Adipocyte (in vitro differentiated cells): ENCODE measurements around the gene BCO1.
"Not testable (repeated sequence)": the region's sequence is repeated elsewhere in the genome, so short reads cannot be mapped to it uniquely, and the experiment has no call there.

Source experiments
- DNase-seq: peaks from one replicate; pipeline ENCODE4 v3.0.0-alpha.2; 2015; ENCODE audit warnings: low read depth
- H3K27me3 ChIP-seq: replicated peaks from 2 replicates; pipeline ENCODE4 v1.7.0; 2013; ENCODE audit warnings: mild to moderate bottlenecking, low read length, moderate library complexity; ENCODE audit not compliant: control insufficient read depth, insufficient read depth
- H3K36me3 ChIP-seq: 2 replicates; pipeline ENCODE4 v1.7.0; 2013; ENCODE audit warnings: low read length, mild to moderate bottlenecking, moderate library complexity; ENCODE audit not compliant: control insufficient read depth, insufficient read depth, severe bottlenecking
- H3K4me1 ChIP-seq: 2 replicates; pipeline ENCODE4 v1.7.0; 2013; ENCODE audit warnings: mild to moderate bottlenecking, low read length, moderate library complexity; ENCODE audit not compliant: control insufficient read depth, insufficient read depth
- H3K4me3 ChIP-seq: 2 replicates; pipeline ENCODE4 v1.7.0; 2013; ENCODE audit warnings: mild to moderate bottlenecking, low read length, moderate library complexity
- H3K9ac ChIP-seq: 2 replicates; pipeline ENCODE4 v1.7.0; 2013; ENCODE audit warnings: mild to moderate bottlenecking, low read length, moderate library complexity
- H3K9me3 ChIP-seq: 2 replicates; pipeline ENCODE4 v1.7.0; 2013; ENCODE audit warnings: mild to moderate bottlenecking, low read length, moderate library complexity; ENCODE audit not compliant: control insufficient read depth

BCO1 gene

DNA sequence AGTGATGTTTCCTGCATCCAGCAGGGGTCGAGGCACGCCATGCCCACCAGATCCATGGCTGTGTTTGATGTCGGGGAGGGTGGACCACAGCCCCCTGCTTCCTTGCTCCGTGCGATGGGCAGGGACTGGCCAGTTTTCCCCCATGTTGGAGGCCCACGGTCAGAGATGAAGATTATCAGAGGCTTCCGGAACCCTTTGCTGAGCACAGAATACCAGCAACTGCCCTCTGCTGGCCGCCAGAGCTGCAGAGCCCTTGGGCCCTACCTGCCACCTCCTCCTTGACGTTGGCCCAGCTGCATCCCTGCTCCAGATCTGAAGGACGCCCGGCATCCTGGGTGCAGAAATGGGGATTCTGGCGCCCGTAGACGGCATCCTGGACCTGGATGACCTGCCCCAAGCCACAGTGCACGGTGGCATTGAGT is 23.7 kb upstream of the BCO1 start:
- peak; percentile 17 for DNase-seq
- H3K9me3 ChIP-seq, result no peaks in the 10 kb centered on the region
- no peaks in the 10 kb centered on the region for H3K4me1 ChIP-seq
- H3K4me3 ChIP-seq, result no peak overlapping the region
- H3K36me3 ChIP-seq, result no peaks in the 10 kb centered on the region
- peaks cover 24% of the 10 kb centered on the region for H3K27me3 ChIP-seq
- no peak overlapping the region for H3K9ac ChIP-seq

DNA sequence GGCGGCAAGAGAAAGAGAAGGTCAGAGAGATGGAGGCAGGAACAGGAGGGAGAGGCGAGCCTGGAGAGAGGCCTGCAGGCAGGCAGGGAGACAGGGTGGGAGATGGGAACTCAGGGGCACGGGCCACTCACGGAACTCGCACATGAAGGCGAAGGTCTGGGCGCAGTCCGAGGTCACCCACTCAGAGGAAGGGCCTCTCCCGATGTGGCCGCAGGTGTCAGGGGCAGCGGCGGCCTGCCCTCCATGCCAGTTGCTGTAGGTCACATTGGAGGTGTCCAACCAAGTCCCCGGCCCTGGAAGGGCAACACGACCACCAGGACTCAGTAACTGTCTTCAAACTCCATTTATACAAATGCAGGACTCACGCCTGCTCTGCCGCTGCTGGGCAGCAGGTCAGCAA is 22.4 kb upstream of the BCO1 start:
- Histone ChIP-seq H3K4me1 (no peaks in the 10 kb centered on the region), H3K4me3 (no peak overlapping the region), H3K9ac (no peak overlapping the region), H3K27me3 (peaks cover 33% of the 10 kb centered on the region), H3K9me3 (no peaks in the 10 kb centered on the region), H3K36me3 (no peaks in the 10 kb centered on the region)
- no peak for DNase-seq

DNA sequence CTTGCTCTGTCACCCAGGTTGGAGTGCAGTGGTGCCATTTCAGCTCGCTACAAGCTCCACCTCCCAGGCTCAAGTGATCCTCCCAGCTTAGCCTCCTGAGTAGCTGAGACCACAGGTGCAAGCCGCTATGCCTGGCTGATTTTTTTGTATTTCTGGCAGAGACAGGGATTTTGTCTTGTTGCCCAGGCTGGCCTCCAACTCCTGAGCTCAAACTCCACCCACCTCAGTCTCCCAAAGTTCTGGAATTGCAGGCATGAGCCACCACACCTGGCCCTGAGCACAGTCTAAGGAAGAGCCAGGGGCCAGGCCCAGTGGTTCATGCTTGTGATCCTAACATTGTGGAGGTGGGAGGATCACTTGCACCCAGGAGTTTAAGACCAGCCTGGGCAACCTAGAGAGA is 21.8 kb upstream of the BCO1 start:
- no peak overlapping the region for H3K9ac ChIP-seq
- no peak overlapping the region for H3K4me3 ChIP-seq
- no peak for DNase-seq
- H3K27me3 ChIP-seq, result peaks cover 29% of the 10 kb centered on the region
- H3K9me3 ChIP-seq, result no peaks in the 10 kb centered on the region
- H3K4me1 ChIP-seq, result no peaks in the 10 kb centered on the region
- no peaks in the 10 kb centered on the region for H3K36me3 ChIP-seq

DNA sequence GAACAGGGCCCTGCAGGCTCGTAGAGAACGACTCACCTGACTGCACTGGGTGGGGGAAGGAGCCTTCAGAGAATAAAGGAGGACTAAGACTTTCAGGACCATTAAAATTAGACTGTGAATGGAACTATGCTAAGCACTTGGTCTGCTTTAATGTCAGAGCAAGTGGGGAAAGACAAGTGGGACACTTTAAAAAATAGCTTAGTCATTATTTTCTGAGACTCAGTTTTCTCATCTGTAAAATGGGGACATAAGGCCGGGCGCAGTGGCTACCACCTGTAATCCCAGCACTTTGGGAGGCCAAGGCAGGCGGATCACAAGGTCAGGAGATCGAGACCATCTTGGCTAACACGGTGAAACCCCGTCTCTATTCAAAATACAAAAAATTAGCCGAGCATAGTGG is 19.3 kb upstream of the BCO1 start:
- Histone ChIP-seq H3K27me3 (peaks cover 20% of the 10 kb centered on the region), H3K4me1 (peaks cover 10% of the 10 kb centered on the region), H3K36me3 (no peaks in the 10 kb centered on the region), H3K9me3 (no peaks in the 10 kb centered on the region), H3K9ac (no peak overlapping the region), H3K4me3 (no peak overlapping the region)
- no peak for DNase-seq

DNA sequence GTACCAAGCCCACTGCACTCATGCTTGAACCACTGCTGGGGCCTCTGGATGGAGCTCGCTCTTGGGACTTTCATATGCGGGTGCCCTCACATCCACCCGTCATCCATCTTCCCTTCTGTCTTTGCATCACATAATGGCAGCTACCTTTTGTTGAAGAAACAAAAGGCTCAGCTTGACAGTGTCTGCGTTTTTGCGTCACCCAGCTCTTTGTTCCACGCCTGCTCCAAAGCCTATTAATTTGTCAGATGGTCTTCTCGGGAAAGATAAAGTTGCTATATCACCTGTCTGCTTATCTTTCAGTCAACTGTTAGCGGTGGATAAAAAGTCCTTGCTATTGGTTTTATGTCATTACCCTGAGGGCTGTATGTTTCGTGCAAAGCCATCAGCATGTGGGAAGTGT is 18.1 kb upstream of the BCO1 start:
- DNase-seq, result no peak
- peaks cover 17% of the 10 kb centered on the region for H3K4me1 ChIP-seq
- no peak overlapping the region for H3K4me3 ChIP-seq
- peaks cover 20% of the 10 kb centered on the region for H3K27me3 ChIP-seq
- H3K36me3 ChIP-seq, result no peaks in the 10 kb centered on the region
- H3K9me3 ChIP-seq, result no peaks in the 10 kb centered on the region
- no peak overlapping the region for H3K9ac ChIP-seq

DNA sequence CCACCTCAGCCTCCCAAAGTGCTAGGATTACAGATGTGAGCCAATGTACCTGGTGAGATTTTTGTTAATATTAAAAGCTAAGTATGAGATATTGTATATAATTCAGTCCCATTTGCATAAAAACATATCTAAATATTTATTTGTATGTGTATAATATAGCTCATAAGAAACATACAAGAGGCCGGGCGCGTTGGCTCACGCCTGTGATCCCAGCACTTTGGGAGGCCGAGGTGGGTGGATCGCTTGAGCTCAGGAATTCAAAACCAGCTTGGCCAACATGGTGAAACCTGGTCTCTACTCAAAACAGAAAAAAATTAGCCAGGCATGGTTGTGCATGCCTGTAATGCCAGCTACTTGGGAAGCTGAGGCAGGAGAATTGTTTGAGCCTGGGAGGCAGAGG is 16.8 kb upstream of the BCO1 start:
- DNase-seq, result no peak
- Histone ChIP-seq H3K4me3 (no peak overlapping the region), H3K9ac (no peak overlapping the region), H3K36me3 (no peaks in the 10 kb centered on the region), H3K27me3 (peaks cover 20% of the 10 kb centered on the region), H3K9me3 (no peaks in the 10 kb centered on the region), H3K4me1 (peaks cover 18% of the 10 kb centered on the region)

DNA sequence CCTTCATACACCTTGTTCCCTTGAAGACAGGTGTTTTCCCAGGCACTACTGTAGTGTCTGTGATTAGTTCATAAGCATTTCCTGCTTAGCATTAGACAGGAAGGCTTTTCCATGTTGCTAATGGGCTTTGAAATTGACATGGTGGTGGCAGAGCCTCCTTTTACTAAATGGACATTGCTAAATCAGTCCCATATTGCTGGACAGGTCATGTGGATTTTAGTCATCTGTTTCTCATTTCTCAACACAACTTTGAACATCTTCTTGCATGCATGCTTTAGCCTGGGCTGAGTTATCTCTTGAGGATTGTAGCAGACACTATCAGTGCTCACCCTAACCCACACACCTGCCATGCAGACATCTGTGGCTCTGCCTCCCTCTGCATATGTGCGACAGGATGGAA is 13.7 kb upstream of the BCO1 start:
- peaks cover 24% of the 10 kb centered on the region for H3K27me3 ChIP-seq
- no peak overlapping the region for H3K4me3 ChIP-seq
- DNase-seq, result peak; percentile 12
- peaks cover 18% of the 10 kb centered on the region for H3K4me1 ChIP-seq
- H3K9ac ChIP-seq, result no peak overlapping the region
- H3K9me3 ChIP-seq, result no peaks in the 10 kb centered on the region
- H3K36me3 ChIP-seq, result no peaks in the 10 kb centered on the region

DNA sequence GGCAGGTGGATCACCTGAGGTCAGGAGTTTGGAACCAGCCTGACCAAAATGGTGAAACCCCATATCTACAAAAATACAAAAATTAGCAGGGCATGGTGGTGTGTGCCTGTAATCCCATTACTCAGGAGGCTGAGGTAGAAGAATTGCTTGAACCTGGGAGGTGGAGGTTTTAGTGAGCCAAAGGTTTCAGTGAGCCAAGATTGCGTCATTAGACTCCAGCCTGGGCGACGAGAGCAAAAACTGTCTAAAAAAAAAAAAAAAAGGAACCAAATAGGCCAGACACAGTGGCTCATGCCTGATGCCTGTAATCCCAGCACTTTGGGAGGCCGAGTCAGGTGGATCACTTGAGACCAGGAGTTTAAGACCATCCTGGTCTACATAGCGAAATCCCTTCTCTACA is 12.8 kb upstream of the BCO1 start:
- not testable (repeated sequence) for H3K4me3 ChIP-seq, H3K9ac ChIP-seq, H3K36me3 ChIP-seq, H3K9me3 ChIP-seq, DNase-seq
- peaks cover 24% of the 10 kb centered on the region for H3K27me3 ChIP-seq
- H3K4me1 ChIP-seq, result peaks cover 18% of the 10 kb centered on the region

DNA sequence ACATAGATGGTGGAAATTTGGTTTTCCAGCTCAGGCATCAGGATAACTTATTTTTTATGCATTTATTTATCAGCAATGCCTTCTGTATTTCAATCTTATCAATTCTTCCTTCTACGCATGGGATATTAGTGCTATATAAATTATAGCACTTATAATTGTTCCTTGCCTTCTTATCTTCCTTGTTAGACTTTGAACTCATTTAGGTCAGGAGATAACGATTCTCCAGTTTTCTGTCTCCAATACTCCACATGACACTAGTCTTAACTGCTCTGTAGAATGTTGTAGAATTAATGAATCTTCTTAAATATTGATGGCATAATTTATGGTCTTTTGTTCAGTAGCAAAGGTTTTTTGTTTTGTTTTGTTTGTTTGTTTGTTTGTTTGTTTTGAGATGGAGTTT is 10.7 kb upstream of the BCO1 start:
- H3K4me3 ChIP-seq, result no peak overlapping the region
- no peak overlapping the region for H3K9ac ChIP-seq
- no peak for DNase-seq
- H3K9me3 ChIP-seq, result no peaks in the 10 kb centered on the region
- peaks cover 16% of the 10 kb centered on the region for H3K4me1 ChIP-seq
- peaks cover 41% of the 10 kb centered on the region for H3K27me3 ChIP-seq
- H3K36me3 ChIP-seq, result no peaks in the 10 kb centered on the region

DNA sequence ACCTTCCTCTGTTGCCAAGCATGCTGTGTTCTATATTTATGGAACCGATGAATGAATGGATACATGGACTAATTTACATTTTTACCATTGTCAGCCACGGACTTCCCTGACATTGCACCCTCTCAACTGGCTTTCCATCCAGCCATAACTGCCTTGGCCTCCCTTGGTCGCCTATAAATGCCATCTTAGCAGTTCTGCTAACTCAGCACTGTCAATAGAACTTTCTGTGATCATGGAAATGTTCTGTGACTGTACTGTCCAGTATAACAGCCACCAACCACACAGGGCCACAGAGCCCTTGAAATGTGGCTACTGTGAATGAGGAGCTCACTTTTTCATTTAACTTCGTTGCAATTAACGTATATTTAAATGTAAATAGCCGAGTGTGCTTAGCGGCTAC is 8.7 kb upstream of the BCO1 start:
- H3K9me3 ChIP-seq, result no peaks in the 10 kb centered on the region
- H3K27me3 ChIP-seq, result peaks cover 50% of the 10 kb centered on the region
- no peak for DNase-seq
- H3K4me3 ChIP-seq, result no peak overlapping the region
- no peaks in the 10 kb centered on the region for H3K36me3 ChIP-seq
- H3K4me1 ChIP-seq, result peaks cover 5% of the 10 kb centered on the region
- H3K9ac ChIP-seq, result no peak overlapping the region

DNA sequence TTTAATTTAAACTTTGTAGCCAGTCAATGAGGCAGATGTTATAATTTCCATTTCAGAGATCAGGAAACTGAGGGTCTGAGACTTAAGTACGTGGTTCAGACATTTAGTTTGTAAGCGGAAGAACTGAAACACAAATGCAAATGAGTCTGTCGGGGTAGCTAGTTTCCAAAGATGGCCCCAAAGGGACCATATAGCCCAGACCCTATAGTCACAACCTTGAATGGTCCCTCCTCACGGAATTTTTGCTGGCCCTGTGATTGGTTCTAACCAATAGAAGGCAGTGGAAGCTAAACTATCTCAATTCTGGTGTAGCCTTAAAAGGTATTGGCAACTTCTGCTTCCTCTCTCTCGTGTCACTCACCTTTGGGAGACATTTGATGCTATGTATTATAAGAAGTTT is 7.5 kb upstream of the BCO1 start:
- Histone ChIP-seq H3K27me3 (peaks cover 50% of the 10 kb centered on the region), H3K36me3 (no peaks in the 10 kb centered on the region), H3K9ac (no peak overlapping the region), H3K4me3 (no peak overlapping the region), H3K4me1 (no peaks in the 10 kb centered on the region), H3K9me3 (no peaks in the 10 kb centered on the region)
- DNase-seq, result no peak

DNA sequence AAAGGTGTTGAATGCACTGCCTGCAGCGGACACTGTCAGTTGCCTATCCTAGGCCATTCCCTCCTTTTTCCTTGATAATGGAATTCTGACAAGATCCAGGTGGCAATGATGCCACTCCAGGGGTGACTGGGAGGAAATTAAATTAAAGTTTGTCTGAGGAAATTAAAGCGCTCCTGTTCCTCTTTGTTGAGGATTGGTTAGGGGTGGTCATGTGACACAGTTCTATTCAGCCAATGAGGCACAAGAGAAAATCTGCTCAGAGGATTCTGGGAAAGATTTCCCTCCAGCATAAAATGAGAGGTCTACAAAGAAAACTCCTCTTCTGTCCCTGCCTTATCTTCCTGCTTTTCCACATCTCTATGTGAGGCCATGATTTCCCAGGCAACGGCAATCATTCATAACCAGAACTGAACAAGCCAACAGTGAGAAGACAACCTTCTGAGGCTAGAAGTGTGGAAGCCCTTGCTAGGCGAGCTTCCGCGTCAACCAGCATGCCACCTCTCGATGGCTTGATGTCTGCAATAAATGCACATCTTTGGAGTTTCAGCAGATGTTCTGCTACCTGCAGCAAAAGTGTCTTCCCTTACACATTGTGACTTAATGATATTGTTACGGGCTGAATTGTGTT is 5.6 kb upstream of the BCO1 start:
- no peaks in the 10 kb centered on the region for H3K9me3 ChIP-seq
- no peak for DNase-seq
- H3K4me3 ChIP-seq, result no peak overlapping the region
- H3K27me3 ChIP-seq, result peaks cover 50% of the 10 kb centered on the region
- no peaks in the 10 kb centered on the region for H3K36me3 ChIP-seq
- no peaks in the 10 kb centered on the region for H3K4me1 ChIP-seq
- no peak overlapping the region for H3K9ac ChIP-seq
